Liver (tissue), 9 donors: ENCODE measurements around the gene STX5. TPM values are rescaled to one million over a fixed set of nuclear protein-coding genes. Genes with fewer than 3 reads are reported as not detected.

Source experiments
- DNase-seq: peaks from one replicate; pipeline ENCODE4 v3.0.0-alpha.2; 2017; ENCODE audit warnings: low spot score
- H3K27ac ChIP-seq, 2 donors: one replicate each; pipeline ENCODE4 v1.7.0; 2013; ENCODE audit warnings: inconsistent platforms in 2 of 2, low read length in 2 of 2, control low read depth in 1 of 2, low read depth in 1 of 2, mild to moderate bottlenecking in 1 of 2
- H3K27me3 ChIP-seq, 4 donors: one replicate each; pipeline versions ENCODE4 v1.6.1 to v1.7.0; 2013; ENCODE audit warnings: low read length in 3 of 4, inconsistent platforms in 1 of 4, mild to moderate bottlenecking in 1 of 4, moderate library complexity in 1 of 4; ENCODE audit not compliant: control insufficient read depth in 4 of 4, insufficient read depth in 4 of 4
- H3K36me3 ChIP-seq, 4 donors: one replicate each; pipeline versions ENCODE4 v1.6.1 to v1.7.0; 2013; ENCODE audit warnings: low read length in 3 of 4, mild to moderate bottlenecking in 3 of 4, low read depth in 1 of 4, moderate library complexity in 1 of 4; ENCODE audit not compliant: control insufficient read depth in 4 of 4, insufficient read depth in 3 of 4
- H3K4me1 ChIP-seq, 4 donors: one replicate each; pipeline versions ENCODE4 v1.6.1 to v1.7.0; 2013; ENCODE audit warnings: low read length in 3 of 4, mild to moderate bottlenecking in 3 of 4, moderate library complexity in 1 of 4; ENCODE audit not compliant: control insufficient read depth in 4 of 4, insufficient read depth in 4 of 4
- H3K4me3 ChIP-seq, 3 donors: one replicate each; pipeline versions ENCODE4 v1.6.1 to v1.7.0; 2013; ENCODE audit warnings: low read length in 3 of 3, control low read depth in 1 of 3, low read depth in 1 of 3, mild to moderate bottlenecking in 1 of 3
- H3K9ac ChIP-seq, 2 donors: one replicate each; pipeline ENCODE4 v1.7.0; 2013; ENCODE audit warnings: low read length in 2 of 2, mild to moderate bottlenecking in 2 of 2, moderate library complexity in 2 of 2, control low read depth in 1 of 2, low read depth in 1 of 2
- H3K9me3 ChIP-seq, 4 donors: one replicate each; pipeline versions ENCODE4 v1.6.1 to v1.7.0; 2013; ENCODE audit warnings: low read length in 3 of 4; ENCODE audit not compliant: control insufficient read depth in 4 of 4
- ATF3 ChIP-seq: IDR thresholded peaks from 2 replicates; pipeline ENCODE4 v1.6.1; 2016; ENCODE audit warnings: antibody characterized with exemption
- CTCF ChIP-seq: fragments of 150-350 bp; IDR thresholded peaks from 2 replicates; pipeline ENCODE4 v1.5.1; 2017; ENCODE audit warnings: improper control_type of control experiment, low read depth, low read length; ENCODE audit not compliant: missing input control
- EGR1 ChIP-seq, 2 donors: IDR thresholded peaks; 2 replicates each; pipeline ENCODE4 v1.6.1; 2016 to 2018; ENCODE audit warnings: antibody characterized with exemption in 2 of 2, low read depth in 2 of 2
- FOXA1 ChIP-seq: IDR thresholded peaks from 2 replicates; pipeline ENCODE4 v1.6.1; 2016; ENCODE audit warnings: antibody characterized with exemption
- FOXA2 ChIP-seq: IDR thresholded peaks from 2 replicates; pipeline ENCODE4 v1.6.1; 2016; ENCODE audit warnings: antibody characterized with exemption
- GABPA ChIP-seq, 2 donors: IDR thresholded peaks in 1 of 2; conservative IDR thresholded peaks in 1 of 2; 2 replicates each; pipeline ENCODE4 v1.6.1; 2016; ENCODE audit warnings: antibody characterized with exemption in 2 of 2, mild to moderate bottlenecking in 1 of 2, moderate library complexity in 1 of 2
- HNF4A ChIP-seq, 2 donors: conservative IDR thresholded peaks; 2 replicates each; pipeline ENCODE4 v1.6.1; 2016; ENCODE audit warnings: antibody characterized with exemption in 2 of 2, mild to moderate bottlenecking in 2 of 2
- HNF4G ChIP-seq: IDR thresholded peaks from 2 replicates; pipeline ENCODE4 v1.6.1; 2016; ENCODE audit warnings: antibody characterized with exemption
- JUND ChIP-seq, 2 donors: IDR thresholded peaks; 2 replicates each; pipeline ENCODE4 v1.6.1; 2016; ENCODE audit warnings: antibody characterized with exemption in 2 of 2
- MAX ChIP-seq: IDR thresholded peaks from 2 replicates; pipeline ENCODE4 v1.6.1; 2016; ENCODE audit warnings: antibody characterized with exemption
- NR2F2 ChIP-seq: IDR thresholded peaks from 2 replicates; pipeline ENCODE4 v1.6.1; 2016; ENCODE audit warnings: antibody characterized with exemption
- RAD21 ChIP-seq, 2 donors: IDR thresholded peaks; 2 replicates each; pipeline ENCODE4 v1.6.1; 2016; ENCODE audit warnings: antibody characterized with exemption in 2 of 2, mild to moderate bottlenecking in 2 of 2
- REST ChIP-seq: IDR thresholded peaks from 2 replicates; pipeline ENCODE4 v1.6.1; 2016; ENCODE audit warnings: antibody characterized with exemption, mild to moderate bottlenecking
- RXRA ChIP-seq, 2 donors: IDR thresholded peaks; 2 replicates each; pipeline ENCODE4 v1.6.1; 2017 to 2018; ENCODE audit warnings: antibody characterized with exemption in 2 of 2, mild to moderate bottlenecking in 1 of 2
- SP1 ChIP-seq: IDR thresholded peaks from 2 replicates; pipeline ENCODE4 v1.6.1; 2018; ENCODE audit warnings: antibody characterized with exemption, mild to moderate bottlenecking
- TAF1 ChIP-seq: conservative IDR thresholded peaks from 2 replicates; pipeline ENCODE4 v1.6.1; 2016; ENCODE audit warnings: antibody characterized with exemption, mild to moderate bottlenecking
- YY1 ChIP-seq: IDR thresholded peaks from 2 replicates; pipeline ENCODE4 v1.6.1; 2016; ENCODE audit warnings: antibody characterized with exemption, mild to moderate bottlenecking
- ZBTB33 ChIP-seq: IDR thresholded peaks from 2 replicates; pipeline ENCODE4 v1.6.1; 2016; ENCODE audit warnings: antibody characterized with exemption
- WGBS: extraction: QIAGEN DNeasy Blood & Tissue Kit; methylation state at CpG from one replicate; pipeline ENCODE4 v1.1.7; 2013; 5-methylcytosine and 5-hydroxymethylcytosine counted together
- polyA plus RNA-seq, 2 donors: library from polyadenylated mRNA; stranded (reverse) in 1 of 2; unstranded in 1 of 2; fragments of 200-250 nt in 1 of 2; fragments of >200 nt in 1 of 2; fragmentation: Nextera tagmentation in 1 of 2; extraction: Ambion mirVana in 1 of 2; gene quantifications; one replicate each; pipeline versions ENCODE4 v1.2.1 to v1.2.3, GENCODE V29; 2013 to 2015
- total RNA-seq, 2 donors: library from RNA; depleted of rRNA; stranded (reverse); fragments of >200 nt; gene quantifications; one replicate each; pipeline ENCODE4 v1.2.3, GENCODE V29; 2014
- donor health status: healthy.
- donor health status: healthy.
- donor health status: healthy.
- donor health status: healthy.
- donor health status: healthy.

STX5 gene
- total and polyA plus RNA-seq, 4 donors, result 13.6 to 34.1 (median 26.1) TPM

GRCh38 chr11:62856333-62856895 is 24.6 kb upstream of the STX5 start:
- Histone ChIP-seq H3K9me3 (no peaks in the 10 kb centered on the region), H3K27me3 (no peaks in the 10 kb centered on the region), H3K4me1 (peaks cover 5 to 33% (median 17%) of the 10 kb centered on the region in 4 donors), H3K27ac (peak overlapping the region; percentile 64 to 65), H3K36me3 (peaks cover 2 to 26% (median 24%) of the 10 kb centered on the region in 4 donors), H3K4me3 (peak overlapping the region; percentile 49 to 87 (median 69)), H3K9ac (peak overlapping the region; percentile 51 to 72)
- WGBS, result 7% methylated on average over 20 of the region's 20 CpGs
- no peak for TF ChIP-seq JUND (IDR thresholded peaks at IDR 0.05)
- no peak for TF ChIP-seq SP1
- no peak for TF ChIP-seq HNF4A (conservative IDR thresholded peaks at IDR 0.05)
- DNase-seq, result no peak

- Histone ChIP-seq H3K36me3 (peaks cover 2 to 27% (median 24%) of the 10 kb centered on the region in 4 donors), H3K27me3 (no peaks in the 10 kb centered on the region), H3K4me1 (peaks cover 5 to 33% (median 17%) of the 10 kb centered on the region in 4 donors), H3K4me3 (peak overlapping the region; percentile 64 to 97 (median 86)), H3K27ac (peak overlapping the region; percentile 65 to 70), H3K9ac (peak overlapping the region; percentile 51 to 92), H3K9me3 (no peaks in the 10 kb centered on the region)
- peak; percentile 99 for DNase-seq
- under 1% methylated on average over 54 of the region's 54 CpGs for WGBS
- TF ChIP-seq NR2F2 (peak; percentile 50), ZBTB33 (peak; percentile 80), HNF4G (no peak), EGR1 (IDR thresholded peaks at IDR 0.05; ENCODE audit: low read depth in 2 of 2) (no peak), HNF4A (conservative IDR thresholded peaks at IDR 0.05) (peak; percentile 18 to 23), SP1 (peak; percentile 79), FOXA2 (no peak), ATF3 (peak; percentile 43), YY1 (peak; percentile 94), TAF1 (peak; percentile 100), GABPA (IDR thresholded peaks at IDR 0.05 in 1 of 2, conservative IDR thresholded peaks at IDR 0.05 in 1 of 2) (peak in 1 of 2 donors; percentile 71), REST (peak; percentile 97), FOXA1 (peak; percentile 15), RXRA (IDR thresholded peaks at IDR 0.05) (peak; percentile 75 to 77), JUND (IDR thresholded peaks at IDR 0.05) (peak in 1 of 2 donors; percentile 62), CTCF (no peak), MAX (peak; percentile 100), RAD21 (IDR thresholded peaks at IDR 0.05) (peak in 1 of 2 donors; percentile 41)
These were observed 23.9 kb upstream of the STX5 start for GRCh38 chr11:62855571-62856332.
